NT2/D1 (cell line): Measurements from ENCODE around the gene EPHA8.

Experiments used
- SUZ12 ChIP-seq: IDR thresholded peaks from 2 replicates; pipeline ENCODE4 v1.6.1; 2011; ENCODE audit not compliant: insufficient read length, insufficient read depth; ENCODE audit errors: extremely low read depth
- YY1 ChIP-seq: IDR thresholded peaks from 2 replicates; pipeline ENCODE4 v1.6.1; 2011; ENCODE audit not compliant: insufficient read length, insufficient read depth
- ZNF274 ChIP-seq: IDR thresholded peaks from 2 replicates; pipeline ENCODE4 v1.6.1; 2011; ENCODE audit warnings: mild to moderate bottlenecking, low read depth, low read length

- no peak for TF ChIP-seq YY1
- no peak for TF ChIP-seq ZNF274
- no peak for TF ChIP-seq SUZ12
These were observed 38.3 kb downstream of the EPHA8 start for GRCh38 chr1:22601610-22602009.
